Keratinocyte (primary cell): ENCODE results near the gene PLAU. TPM values are rescaled to one million over a fixed set of nuclear protein-coding genes. Genes with fewer than 3 reads are reported as not detected.

Source experiments
- DNase-seq: peaks from one replicate; pipeline ENCODE4 v3.0.0-alpha.2; 2011; ENCODE audit warnings: low read depth, missing footprints, low spot score
- FAIRE-seq: peaks from 2 replicates; lab custom pipeline; 2011; peaks lifted over from hg19 to GRCh38; lab: Jason Lieb, UNC
- H2AFZ ChIP-seq: 2 replicates; pipeline ENCODE4 v1.6.0; 2012; ENCODE audit warnings: low read length, control low read depth, inconsistent platforms; ENCODE audit not compliant: control insufficient read depth
- H3K27ac ChIP-seq: 2 replicates; pipeline ENCODE4 v1.5.1; 2011; ENCODE audit warnings: low read length; ENCODE audit not compliant: control insufficient read depth, insufficient read depth
- H3K27me3 ChIP-seq: 3 replicates; pipeline ENCODE4 v1.6.0; 2011; ENCODE audit warnings: low read length; ENCODE audit not compliant: control insufficient read depth, insufficient read depth; ENCODE audit errors: extremely low read depth
- H3K36me3 ChIP-seq, 2 experiments: 2 replicates in 1 of 2; 3 replicates in 1 of 2; pipeline ENCODE4 v1.5.1; 2011; ENCODE audit warnings: low read length in 2 of 2, mild to moderate bottlenecking in 1 of 2; ENCODE audit not compliant: control insufficient read depth in 2 of 2, insufficient read depth in 2 of 2; ENCODE audit errors: extremely low read depth in 1 of 2
- H3K4me1 ChIP-seq: 3 replicates; pipeline ENCODE4 v1.5.1; 2011; ENCODE audit warnings: low read length; ENCODE audit not compliant: control insufficient read depth, insufficient read depth; ENCODE audit errors: extremely low read depth
- H3K4me2 ChIP-seq: 3 replicates; pipeline ENCODE4 v1.6.0; 2011; ENCODE audit warnings: low read depth, low read length; ENCODE audit not compliant: control insufficient read depth, insufficient read depth; ENCODE audit errors: extremely low read depth
- H3K4me3 ChIP-seq, 3 experiments: fragments of 200-600 bp in 1 of 3; sonication (generic) in 1 of 3; 2 replicates in 2 of 3; 3 replicates in 1 of 3; pipeline ENCODE4 v1.5.1; 2011 to 2016; ENCODE audit warnings: low read length in 3 of 3, mild to moderate bottlenecking in 3 of 3, control low read depth in 2 of 3, inconsistent platforms in 1 of 3, low read depth in 1 of 3, mixed read lengths in 1 of 3, mixed run types in 1 of 3, moderate library complexity in 1 of 3; ENCODE audit not compliant: control insufficient read depth in 2 of 3, insufficient read depth in 2 of 3; ENCODE audit errors: extremely low read depth in 1 of 3
- H3K79me2 ChIP-seq: 2 replicates; pipeline ENCODE4 v1.6.0; 2012; ENCODE audit warnings: low read length; ENCODE audit not compliant: control insufficient read depth, insufficient read depth
- H3K9ac ChIP-seq: 3 replicates; pipeline ENCODE4 v1.6.0; 2011; ENCODE audit warnings: low read length; ENCODE audit not compliant: control insufficient read depth, insufficient read depth; ENCODE audit errors: extremely low read depth
- H3K9me1 ChIP-seq: 3 replicates; pipeline ENCODE4 v1.6.0; 2011; ENCODE audit warnings: low read length; ENCODE audit not compliant: control insufficient read depth, insufficient read depth; ENCODE audit errors: extremely low read depth
- H3K9me3 ChIP-seq: 2 replicates; pipeline ENCODE4 v1.5.1; 2012; ENCODE audit warnings: low read depth, low read length; ENCODE audit not compliant: control insufficient read depth
- H4K20me1 ChIP-seq: 3 replicates; pipeline ENCODE4 v1.6.0; 2011; ENCODE audit warnings: low read length; ENCODE audit not compliant: control insufficient read depth, insufficient read depth; ENCODE audit errors: extremely low read depth
- EZH2 ChIP-seq: IDR thresholded peaks from one replicate; pipeline ENCODE4 v1.6.1; 2012; ENCODE audit warnings: inconsistent platforms, mild to moderate bottlenecking, low read length, moderate library complexity
- dilution Hi-C: fragments of 300-500 bp; cut with MboI; formaldehyde crosslinking; loops from one replicate; pipeline ENCODE4 v1.7.0; 2020; ENCODE audit warnings: low sequenced_read_pairs; ENCODE audit not compliant: extremely low pct_ligation_motif_present
- polyA plus RNA-seq, 5 experiments: library from polyadenylated mRNA; depleted of rRNA in 3 of 5; stranded (reverse) in 3 of 5; stranded (forward) in 1 of 5; unstranded in 1 of 5; fragments of >200 nt; gene quantifications; 1 replicate in 1 of 5; 2 replicates in 3 of 5; 3 replicates in 1 of 5; pipeline versions ENCODE4 v1.2.1 to v1.2.3, GENCODE V29; 2011 to 2012; ENCODE audit warnings: missing spikeins in 2 of 5, low read depth in 1 of 5, low replicate concordance in 1 of 5
- TF ChIP-seq, protein P1 (sequence below), 3 experiments: IDR thresholded peaks in 1 of 3; conservative IDR thresholded peaks in 1 of 3; optimal IDR thresholded peaks in 1 of 3; 2 replicates in 2 of 3; 3 replicates in 1 of 3; pipeline versions ENCODE3 to v1.5.1; 2011; ENCODE audit warnings: low read length in 3 of 3, mild to moderate bottlenecking in 3 of 3, moderate library complexity in 2 of 3, control low read depth in 1 of 3, inconsistent platforms in 1 of 3; ENCODE audit not compliant: insufficient read depth in 2 of 3; ENCODE audit errors: extremely low read depth in 1 of 3

PLAU gene
- polyA plus RNA-seq, 1 donor (not counting 4 experiments of a cell fraction or from before 2014, with no cell fraction given) = 262 TPM

DNA sequence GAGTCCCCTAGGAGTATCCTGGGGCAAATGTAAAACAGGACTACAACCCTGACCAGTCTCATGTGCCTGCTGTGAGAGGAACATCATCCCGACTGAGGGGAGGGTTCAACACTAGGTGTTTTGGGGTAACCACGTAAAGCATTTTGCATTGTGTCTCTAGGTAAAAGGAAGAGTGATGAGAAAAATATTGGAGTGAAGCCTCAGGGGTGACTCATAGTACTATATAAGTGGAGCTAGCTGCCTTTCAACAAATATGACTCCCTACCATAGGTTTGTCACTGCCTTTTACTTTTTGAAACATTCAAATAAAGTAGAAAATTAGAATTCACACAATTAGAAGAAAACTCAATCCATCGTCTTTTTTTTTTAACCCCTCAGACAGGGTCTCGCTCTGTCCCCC lies 34.0 kb upstream of the PLAU start:
- H3K4me3 ChIP-seq = no peak overlapping the region
- TF ChIP-seq, protein P1, sequence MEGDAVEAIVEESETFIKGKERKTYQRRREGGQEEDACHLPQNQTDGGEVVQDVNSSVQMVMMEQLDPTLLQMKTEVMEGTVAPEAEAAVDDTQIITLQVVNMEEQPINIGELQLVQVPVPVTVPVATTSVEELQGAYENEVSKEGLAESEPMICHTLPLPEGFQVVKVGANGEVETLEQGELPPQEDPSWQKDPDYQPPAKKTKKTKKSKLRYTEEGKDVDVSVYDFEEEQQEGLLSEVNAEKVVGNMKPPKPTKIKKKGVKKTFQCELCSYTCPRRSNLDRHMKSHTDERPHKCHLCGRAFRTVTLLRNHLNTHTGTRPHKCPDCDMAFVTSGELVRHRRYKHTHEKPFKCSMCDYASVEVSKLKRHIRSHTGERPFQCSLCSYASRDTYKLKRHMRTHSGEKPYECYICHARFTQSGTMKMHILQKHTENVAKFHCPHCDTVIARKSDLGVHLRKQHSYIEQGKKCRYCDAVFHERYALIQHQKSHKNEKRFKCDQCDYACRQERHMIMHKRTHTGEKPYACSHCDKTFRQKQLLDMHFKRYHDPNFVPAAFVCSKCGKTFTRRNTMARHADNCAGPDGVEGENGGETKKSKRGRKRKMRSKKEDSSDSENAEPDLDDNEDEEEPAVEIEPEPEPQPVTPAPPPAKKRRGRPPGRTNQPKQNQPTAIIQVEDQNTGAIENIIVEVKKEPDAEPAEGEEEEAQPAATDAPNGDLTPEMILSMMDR (optimal IDR thresholded peaks at IDR 0.05 in 1 of 3, IDR thresholded peaks at IDR 0.05 in 1 of 3, conservative IDR thresholded peaks at IDR 0.05 in 1 of 3; ENCODE audit: extremely low read depth in 1 of 3, insufficient read depth in 2 of 3, low read length in 3 of 3) = no peak
- TF ChIP-seq EZH2 = no peak
- no peak overlapping the region for H3K27ac ChIP-seq
- peak overlapping the region; percentile 42 for H3K4me2 ChIP-seq
- H3K9me1 ChIP-seq = peaks cover 3% of the 10 kb centered on the region
- peaks cover 0 to 1% of the 10 kb centered on the region in 2 experiments for H3K36me3 ChIP-seq
- H3K79me2 ChIP-seq = peaks cover 7% of the 10 kb centered on the region
- H2AFZ ChIP-seq = no peak overlapping the region
- no peaks in the 10 kb centered on the region for H4K20me1 ChIP-seq
- FAIRE-seq = peak; percentile 23
- DNase-seq = no peak
- peaks cover 35% of the 10 kb centered on the region for H3K4me1 ChIP-seq
- dilution Hi-C loops = no loop called here
- no peaks in the 10 kb centered on the region for H3K9me3 ChIP-seq
- H3K27me3 ChIP-seq = no peaks in the 10 kb centered on the region
- no peak overlapping the region for H3K9ac ChIP-seq

DNA sequence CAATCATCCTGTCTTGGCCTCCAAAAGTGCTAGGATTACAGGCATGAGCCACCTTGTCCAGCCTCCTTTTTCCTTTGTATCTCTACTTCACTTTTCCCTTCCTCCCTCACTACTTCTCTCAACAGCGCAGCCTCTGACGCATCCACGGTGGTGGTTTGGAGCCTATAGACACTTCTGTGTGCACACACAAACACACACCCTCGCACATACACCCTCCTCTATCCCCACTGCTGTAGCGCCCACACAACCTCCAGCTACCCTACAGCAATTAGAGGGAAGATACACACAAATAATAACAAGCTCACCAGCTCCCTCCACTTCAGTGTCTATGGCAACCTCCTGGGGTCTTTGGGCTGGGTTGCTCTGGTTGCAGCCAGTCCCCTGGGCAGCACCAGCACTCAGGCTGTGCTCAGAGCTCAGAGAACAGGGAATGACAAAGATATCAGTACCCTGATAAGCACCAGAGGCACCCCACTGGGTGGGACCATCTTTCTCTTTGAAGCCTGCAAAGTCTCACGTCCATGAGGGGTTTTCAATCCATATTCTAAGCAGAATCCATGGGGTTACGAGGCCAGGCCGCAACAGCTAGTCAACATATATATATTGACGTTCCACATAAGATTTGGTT lies 33.3 kb upstream of the PLAU start:
- dilution Hi-C loops = no loop called here
- no peaks in the 10 kb centered on the region for H3K27me3 ChIP-seq
- TF ChIP-seq, protein P1 (optimal IDR thresholded peaks at IDR 0.05 in 1 of 3, IDR thresholded peaks at IDR 0.05 in 1 of 3, conservative IDR thresholded peaks at IDR 0.05 in 1 of 3; ENCODE audit: extremely low read depth in 1 of 3, insufficient read depth in 2 of 3, low read length in 3 of 3) = no peak
- no peak for TF ChIP-seq EZH2
- H3K9ac ChIP-seq = no peak overlapping the region
- H3K9me1 ChIP-seq = peaks cover 3% of the 10 kb centered on the region
- H4K20me1 ChIP-seq = no peaks in the 10 kb centered on the region
- peaks cover 35% of the 10 kb centered on the region for H3K4me1 ChIP-seq
- DNase-seq = no peak
- no peak overlapping the region for H2AFZ ChIP-seq
- peaks cover 0 to 1% of the 10 kb centered on the region in 2 experiments for H3K36me3 ChIP-seq
- no peak for FAIRE-seq
- H3K4me3 ChIP-seq = no peak overlapping the region
- H3K79me2 ChIP-seq = peaks cover 6% of the 10 kb centered on the region
- H3K9me3 ChIP-seq = no peaks in the 10 kb centered on the region
- H3K4me2 ChIP-seq = no peak overlapping the region
- H3K27ac ChIP-seq = no peak overlapping the region
